CD4-positive, alpha-beta memory T cell (primary cell): ENCODE results near the gene HSF4. TPM values are rescaled to one million over a fixed set of nuclear protein-coding genes. Genes with fewer than 3 reads are reported as not detected.

Source experiments
- CTCF ChIA-PET: fragments of 350-600 bp; sonication (Branson Sonifier 250); formaldehyde crosslinking; loops from one replicate; lab custom pipeline; 2021; ENCODE audit warnings: inconsistent platforms; ENCODE audit not compliant: partially characterized antibody; lab: Charles Lee
- POLR2A ChIA-PET: fragments of 350-600 bp; sonication (Branson Sonifier 250); formaldehyde crosslinking; loops from one replicate; lab custom pipeline; 2021; ENCODE audit not compliant: partially characterized antibody; lab: Charles Lee
- DNase-seq, 5 donors: peaks; one replicate each; pipeline versions ENCODE4 v3.0.0 to v3.0.0-alpha.2; 2020 to 2022; ENCODE audit warnings: mixed read lengths in 1 of 5
- H3K27ac ChIP-seq: one replicate; pipeline ENCODE4 v1.7.0; 2013; ENCODE audit warnings: low read depth, low read length
- H3K27me3 ChIP-seq: 2 replicates; pipeline ENCODE4 v1.7.0; 2013; ENCODE audit warnings: mild to moderate bottlenecking, low read length, moderate library complexity; ENCODE audit not compliant: insufficient read depth
- H3K36me3 ChIP-seq: 2 replicates; pipeline ENCODE4 v1.7.0; 2013; ENCODE audit warnings: mild to moderate bottlenecking, low read length, moderate library complexity; ENCODE audit not compliant: insufficient read depth
- H3K4me1 ChIP-seq: 2 replicates; pipeline ENCODE4 v1.7.0; 2013; ENCODE audit warnings: mild to moderate bottlenecking, low read length, moderate library complexity; ENCODE audit not compliant: insufficient read depth
- H3K4me3 ChIP-seq, 2 donors: one replicate each; pipeline ENCODE4 v1.7.0; 2013; ENCODE audit warnings: low read length in 2 of 2, mild to moderate bottlenecking in 1 of 2
- H3K9me3 ChIP-seq, 2 donors: one replicate each; pipeline ENCODE4 v1.7.0; 2013; ENCODE audit warnings: low read length in 2 of 2, control low read depth in 1 of 2; ENCODE audit not compliant: control insufficient read depth in 1 of 2
- H3K27ac Mint-ChIP-seq, 7 donors: one replicate each; pipeline ENCODE4 v1.8.0; 2020 to 2021; ENCODE audit warnings: mixed read lengths in 7 of 7, mild to moderate bottlenecking in 6 of 7, inconsistent platforms in 3 of 7, moderate library complexity in 3 of 7
- H3K27me3 Mint-ChIP-seq, 2 donors: one replicate each; pipeline ENCODE4 v1.8.0; 2020 to 2021; ENCODE audit warnings: mixed read lengths in 2 of 2
- H3K36me3 Mint-ChIP-seq, 2 donors: one replicate each; pipeline ENCODE4 v1.8.0; 2020 to 2021; ENCODE audit warnings: mixed read lengths in 2 of 2, inconsistent platforms in 1 of 2, mild to moderate bottlenecking in 1 of 2
- H3K4me1 Mint-ChIP-seq, 4 donors: one replicate each; pipeline ENCODE4 v1.8.0; 2020 to 2021; ENCODE audit warnings: mixed read lengths in 4 of 4, mild to moderate bottlenecking in 1 of 4
- H3K4me3 Mint-ChIP-seq, 8 donors: one replicate each; pipeline ENCODE4 v1.8.0; 2020 to 2021; ENCODE audit warnings: mixed read lengths in 8 of 8, mild to moderate bottlenecking in 7 of 8, moderate library complexity in 6 of 8, inconsistent platforms in 3 of 8
- H3K9me3 Mint-ChIP-seq, 8 donors: one replicate each; pipeline ENCODE4 v1.8.0; 2020 to 2021; ENCODE audit warnings: mixed read lengths in 8 of 8, mild to moderate bottlenecking in 5 of 8, inconsistent platforms in 3 of 8, moderate library complexity in 1 of 8
- intact Hi-C: fragments of 100-400 bp; cut with micrococcal nuclease; formaldehyde crosslinking; loops from one replicate; pipeline ENCODE4 v1.15.1; 2023
- polyA plus RNA-seq, 2 donors: library from polyadenylated mRNA; unstranded; fragments of 300-500 nt; fragmentation: Illumina TruSeq; gene quantifications; one replicate each; pipeline ENCODE4 v1.2.3, GENCODE V29; 2021
- total RNA-seq, 2 experiments: library from RNA; stranded (reverse); gene quantifications; one replicate each; pipeline ENCODE4 v1.2.3, GENCODE V29; 2021

HSF4 gene
- total and polyA plus RNA-seq, 4 experiments from 2014 or later, result 0.37 to 98.7 (median 93.6) TPM; not detected in 1

DNA sequence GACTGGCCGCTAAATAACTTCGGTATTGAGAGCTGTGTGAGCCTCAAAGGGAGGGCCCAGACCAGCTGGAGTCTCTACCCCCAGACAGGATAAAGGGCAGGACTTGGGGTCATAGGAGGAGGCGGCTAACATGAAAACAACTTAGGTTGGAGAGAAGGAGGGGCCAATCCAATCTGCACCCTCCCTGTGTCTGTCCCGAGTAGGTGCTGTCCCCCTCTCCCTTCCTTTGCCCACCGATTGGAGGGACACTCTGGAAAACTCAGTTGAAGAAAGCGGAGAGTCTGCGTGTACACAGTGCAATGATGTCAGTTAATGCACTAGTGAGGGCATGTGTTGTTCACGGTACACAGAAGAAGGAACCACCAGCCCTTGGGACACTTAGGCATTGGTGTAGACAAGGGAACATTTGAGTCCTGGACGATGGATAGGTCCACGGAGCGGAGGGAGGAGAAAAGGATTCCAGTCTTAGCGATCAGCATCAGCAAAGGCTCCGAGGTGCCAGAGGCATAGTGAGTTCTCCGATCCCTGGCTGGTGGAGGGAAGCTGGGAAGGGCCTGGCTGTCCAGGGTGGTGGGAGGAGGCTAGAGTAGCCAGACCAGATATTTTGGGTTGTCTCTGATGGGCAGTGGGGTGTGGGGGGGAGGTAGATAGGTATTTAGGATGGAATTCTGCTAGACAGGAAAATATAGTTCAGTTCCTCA lies 6.6 kb downstream of the HSF4 start:
- no peak for DNase-seq
- peaks cover 32% of the 10 kb centered on the region for H3K4me1 ChIP-seq
- no peak overlapping the region for H3K27ac ChIP-seq
- POLR2A ChIA-PET, result interaction anchor here (0.8 to 13.9 kb wide), 5 partner anchors 8 to 22 kb away, joined by 3 to 320 read pairs (median 6); partner anchors contain the start of genes B3GNT9, FBXL8, HSF4 and TRADD
- H3K4me3 ChIP-seq, result no peak overlapping the region
- no peaks in the 10 kb centered on the region for H3K9me3 ChIP-seq
- Mint-ChIP-seq H3K4me1 (peaks cover 19 to 61% (median 23%) of the 10 kb centered on the region in 4 donors), H3K9me3 (no peaks in the 10 kb centered on the region), H3K4me3 (peak overlapping the region; percentile 10 to 72 (median 48)), H3K36me3 (no peaks in the 10 kb centered on the region), H3K27ac (peak overlapping the region in 2 of 7 donors; percentile 34 to 64), H3K27me3 (peaks cover 18 to 30% of the 10 kb centered on the region in 2 donors)
- CTCF ChIA-PET, result interaction anchor here (1.1 to 4.1 kb wide), 2 partner anchors 12 to 153 kb away, joined by 3 to 34 read pairs; partner anchors contain the start of genes FBXL8 and TRADD
- H3K36me3 ChIP-seq, result no peaks in the 10 kb centered on the region
- H3K27me3 ChIP-seq, result peaks cover 23% of the 10 kb centered on the region
- intact Hi-C loops, result no loop called here

DNA sequence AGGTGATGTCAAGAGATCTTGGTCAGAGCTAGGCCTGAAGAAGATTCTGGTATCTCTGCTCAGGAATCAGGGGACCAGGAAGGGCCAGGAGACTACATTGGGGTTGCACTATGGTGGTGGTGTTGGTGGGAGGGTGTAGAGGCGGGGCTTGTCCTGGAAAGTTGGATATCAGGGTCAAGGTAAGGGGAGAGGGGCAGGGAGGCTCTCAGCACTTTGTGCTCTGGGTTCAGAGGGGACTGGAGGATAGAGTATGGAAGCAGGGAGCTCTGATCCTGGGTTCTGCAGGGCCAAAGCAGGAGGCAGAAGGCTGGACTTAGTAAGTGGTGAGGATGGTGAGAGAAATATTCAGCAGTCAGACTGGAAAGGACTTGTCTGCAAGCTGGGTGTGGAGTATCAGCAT lies 8.8 kb downstream of the HSF4 start:
- ChIA-PET CTCF (interaction anchor here (1.0 to 6.1 kb wide), 6 partner anchors 11 to 160 kb away, joined by 3 to 71 read pairs (median 23); partner anchors contain the start of genes FBXL8, MATCAP1 and TRADD), POLR2A (interaction anchor here (4.1 to 13.9 kb wide), 3 partner anchors 10 to 22 kb away, joined by 21 to 320 read pairs (median 31); partner anchors contain the start of genes B3GNT9, FBXL8, HSF4 and MATCAP1)
- H3K9me3 ChIP-seq, result no peaks in the 10 kb centered on the region
- peaks cover 25 to 62% (median 32%) of the 10 kb centered on the region in 4 donors for H3K4me1 Mint-ChIP-seq
- H3K27ac ChIP-seq, result no peak overlapping the region
- no peaks in the 10 kb centered on the region for H3K36me3 ChIP-seq
- no peak for DNase-seq
- H3K27me3 Mint-ChIP-seq, result peaks cover 8 to 20% of the 10 kb centered on the region in 2 donors
- intact Hi-C loops, result no loop called here
- H3K36me3 Mint-ChIP-seq, result no peaks in the 10 kb centered on the region
- H3K27me3 ChIP-seq, result peaks cover 14% of the 10 kb centered on the region
- peak overlapping the region in 4 of 7 donors; percentile 16 to 96 (median 74) for H3K27ac Mint-ChIP-seq
- no peaks in the 10 kb centered on the region for H3K9me3 Mint-ChIP-seq
- peaks cover 43% of the 10 kb centered on the region for H3K4me1 ChIP-seq
- H3K4me3 ChIP-seq, result peak overlapping the region in 1 of 2 donors; percentile 68
- H3K4me3 Mint-ChIP-seq, result peak overlapping the region; percentile 81 to 95 (median 88)

DNA sequence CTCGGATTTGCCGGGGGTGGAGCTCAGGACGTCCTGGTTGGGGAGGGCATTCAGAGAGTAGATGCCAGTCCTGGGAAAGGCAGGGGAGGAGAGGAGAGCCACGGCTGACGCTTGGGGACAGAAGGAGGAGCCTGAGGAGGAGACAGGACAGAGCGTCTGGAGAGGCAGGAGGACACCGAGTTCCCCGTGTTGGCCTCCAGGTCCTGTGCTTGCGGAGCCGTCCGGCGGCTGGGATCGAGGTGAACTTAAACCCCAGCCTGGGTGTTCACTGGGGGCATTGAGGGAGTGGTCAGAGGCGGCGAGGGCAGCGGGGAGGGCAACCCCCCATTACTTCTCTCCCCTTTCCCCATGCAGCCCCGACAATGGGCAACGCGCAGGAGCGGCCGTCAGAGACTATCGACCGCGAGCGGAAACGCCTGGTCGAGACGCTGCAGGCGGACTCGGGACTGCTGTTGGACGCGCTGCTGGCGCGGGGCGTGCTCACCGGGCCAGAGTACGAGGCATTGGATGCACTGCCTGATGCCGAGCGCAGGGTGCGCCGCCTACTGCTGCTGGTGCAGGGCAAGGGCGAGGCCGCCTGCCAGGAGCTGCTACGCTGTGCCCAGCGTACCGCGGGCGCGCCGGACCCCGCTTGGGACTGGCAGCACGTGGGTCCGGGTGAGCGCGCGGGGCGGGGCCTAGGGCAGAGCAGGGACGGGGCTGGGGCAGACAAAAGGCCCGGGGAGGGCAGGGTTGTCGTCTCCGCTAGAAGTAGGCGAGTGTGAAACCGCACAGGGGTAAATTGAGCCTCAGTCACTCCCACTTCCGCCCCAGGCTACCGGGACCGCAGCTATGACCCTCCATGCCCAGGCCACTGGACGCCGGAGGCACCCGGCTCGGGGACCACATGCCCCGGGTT lies 9.5 kb downstream of the HSF4 start:
- peaks cover 49% of the 10 kb centered on the region for H3K4me1 ChIP-seq
- Mint-ChIP-seq H3K4me1 (peaks cover 26 to 66% (median 37%) of the 10 kb centered on the region in 4 donors), H3K36me3 (no peaks in the 10 kb centered on the region), H3K27ac (peak overlapping the region; percentile 61 to 96 (median 78)), H3K27me3 (peaks cover 5 to 18% of the 10 kb centered on the region in 2 donors), H3K4me3 (peak overlapping the region; percentile 81 to 95 (median 88)), H3K9me3 (no peaks in the 10 kb centered on the region)
- H3K9me3 ChIP-seq, result no peaks in the 10 kb centered on the region
- POLR2A ChIA-PET, result interaction anchor here (0.9 to 13.9 kb wide), 6 partner anchors 10 to 22 kb away, joined by 4 to 320 read pairs (median 18); partner anchors contain the start of genes B3GNT9, E2F4, EXOC3L1 and FBXL8
- CTCF ChIA-PET, result interaction anchor here (1.0 to 6.1 kb wide), 7 partner anchors 11 to 197 kb away, joined by 3 to 71 read pairs (median 14); partner anchors contain the start of genes FBXL8, MATCAP1 and TRADD
- H3K4me3 ChIP-seq, result peak overlapping the region; percentile 29 to 68
- H3K27ac ChIP-seq, result peak overlapping the region; percentile 20
- no peaks in the 10 kb centered on the region for H3K36me3 ChIP-seq
- DNase-seq, result peak; percentile 61 to 78 (median 64)
- H3K27me3 ChIP-seq, result peaks cover 14% of the 10 kb centered on the region
- intact Hi-C loops, result loop anchor here (1.0 kb wide), 1 partner anchor 15 kb away; the partner anchor contains the start of genes FBXL8 and TRADD

DNA sequence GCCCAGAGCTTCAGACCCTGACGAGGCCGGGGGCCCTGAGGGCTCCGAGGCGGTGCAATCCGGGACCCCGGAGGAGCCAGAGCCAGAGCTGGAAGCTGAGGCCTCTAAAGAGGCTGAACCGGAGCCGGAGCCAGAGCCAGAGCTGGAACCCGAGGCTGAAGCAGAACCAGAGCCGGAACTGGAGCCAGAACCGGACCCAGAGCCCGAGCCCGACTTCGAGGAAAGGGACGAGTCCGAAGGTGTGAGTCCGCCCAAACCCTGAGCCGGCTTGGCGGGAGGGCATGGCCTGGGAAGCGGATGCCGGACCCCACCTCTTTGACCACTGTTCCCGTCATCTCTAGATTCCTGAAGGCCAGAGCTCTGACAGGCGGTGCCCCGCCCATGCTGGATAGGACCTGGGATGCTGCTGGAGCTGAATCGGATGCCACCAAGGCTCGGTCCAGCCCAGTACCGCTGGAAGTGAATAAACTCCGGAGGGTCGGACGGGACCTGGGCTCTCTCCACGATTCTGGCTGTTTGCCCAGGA lies 10.2 kb downstream of the HSF4 start:
- Mint-ChIP-seq H3K36me3 (no peaks in the 10 kb centered on the region), H3K4me1 (peaks cover 25 to 62% (median 36%) of the 10 kb centered on the region in 4 donors), H3K27ac (peak overlapping the region in 2 of 7 donors; percentile 42 to 47), H3K4me3 (peak overlapping the region in 1 of 8 donors; percentile 26), H3K9me3 (no peaks in the 10 kb centered on the region), H3K27me3 (peaks cover 5 to 16% of the 10 kb centered on the region in 2 donors)
- intact Hi-C loops, result loop anchor here (1.0 kb wide), 1 partner anchor 15 kb away; the partner anchor contains the start of genes FBXL8 and TRADD
- H3K27me3 ChIP-seq, result peaks cover 7% of the 10 kb centered on the region
- ChIA-PET POLR2A (interaction anchor here (0.9 to 13.9 kb wide), 6 partner anchors 10 to 23 kb away, joined by 4 to 320 read pairs (median 18); partner anchors contain the start of genes B3GNT9, E2F4, EXOC3L1 and FBXL8), CTCF (interaction anchor here (1.0 to 6.1 kb wide), 7 partner anchors 10 to 198 kb away, joined by 3 to 71 read pairs (median 14); partner anchors contain the start of genes FBXL8, MATCAP1 and TRADD)
- no peaks in the 10 kb centered on the region for H3K36me3 ChIP-seq
- H3K4me1 ChIP-seq, result peaks cover 42% of the 10 kb centered on the region
- peak overlapping the region; percentile 20 for H3K27ac ChIP-seq
- peak overlapping the region in 1 of 2 donors; percentile 68 for H3K4me3 ChIP-seq
- no peaks in the 10 kb centered on the region for H3K9me3 ChIP-seq
- no peak for DNase-seq

DNA sequence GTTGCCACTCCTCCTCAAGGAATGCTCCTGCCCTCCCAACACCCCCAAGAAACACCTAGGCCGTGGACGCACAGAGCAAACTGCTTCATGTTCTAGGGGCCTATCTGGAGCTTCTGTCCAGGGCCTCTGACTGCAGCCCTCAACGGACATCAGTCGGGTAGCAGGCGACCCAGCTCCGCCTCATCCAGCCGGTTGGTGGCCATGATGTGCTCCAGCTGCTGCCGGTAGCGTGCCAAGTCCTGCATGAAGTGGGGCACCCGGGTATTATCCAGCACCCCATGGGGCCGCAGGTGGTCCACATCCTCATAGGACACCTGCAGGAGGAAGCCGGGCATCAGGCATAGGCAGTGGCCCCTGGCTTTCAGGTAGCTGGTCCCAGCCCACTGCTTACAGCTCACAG lies 12.1 kb downstream of the HSF4 start:
- Histone ChIP-seq H3K4me1 (peaks cover 37% of the 10 kb centered on the region), H3K27ac (no peak overlapping the region), H3K36me3 (no peaks in the 10 kb centered on the region), H3K4me3 (no peak overlapping the region), H3K27me3 (peaks cover 4% of the 10 kb centered on the region), H3K9me3 (no peaks in the 10 kb centered on the region)
- no peaks in the 10 kb centered on the region for H3K36me3 Mint-ChIP-seq
- peaks cover under 1 to 5% of the 10 kb centered on the region in 2 donors for H3K27me3 Mint-ChIP-seq
- POLR2A ChIA-PET, result interaction anchor here (0.6 to 13.9 kb wide), 6 partner anchors 8 to 732 kb away, joined by 3 to 320 read pairs (median 18); partner anchors contain the start of genes B3GNT9, FBXL8, HSF4 and MATCAP1
- no peak overlapping the region for H3K27ac Mint-ChIP-seq
- CTCF ChIA-PET, result interaction anchor here (5.0 to 6.1 kb wide), 3 partner anchors 8 to 23 kb away, joined by 32 to 71 read pairs (median 43); partner anchors contain the start of genes FBXL8, MATCAP1 and TRADD
- no peaks in the 10 kb centered on the region for H3K9me3 Mint-ChIP-seq
- peak overlapping the region in 1 of 8 donors; percentile 36 for H3K4me3 Mint-ChIP-seq
- H3K4me1 Mint-ChIP-seq, result peaks cover 18 to 46% (median 30%) of the 10 kb centered on the region in 4 donors
- no peak for DNase-seq
- intact Hi-C loops, result no loop called here
